ENCODE results near the gene MIDN.

DNA sequence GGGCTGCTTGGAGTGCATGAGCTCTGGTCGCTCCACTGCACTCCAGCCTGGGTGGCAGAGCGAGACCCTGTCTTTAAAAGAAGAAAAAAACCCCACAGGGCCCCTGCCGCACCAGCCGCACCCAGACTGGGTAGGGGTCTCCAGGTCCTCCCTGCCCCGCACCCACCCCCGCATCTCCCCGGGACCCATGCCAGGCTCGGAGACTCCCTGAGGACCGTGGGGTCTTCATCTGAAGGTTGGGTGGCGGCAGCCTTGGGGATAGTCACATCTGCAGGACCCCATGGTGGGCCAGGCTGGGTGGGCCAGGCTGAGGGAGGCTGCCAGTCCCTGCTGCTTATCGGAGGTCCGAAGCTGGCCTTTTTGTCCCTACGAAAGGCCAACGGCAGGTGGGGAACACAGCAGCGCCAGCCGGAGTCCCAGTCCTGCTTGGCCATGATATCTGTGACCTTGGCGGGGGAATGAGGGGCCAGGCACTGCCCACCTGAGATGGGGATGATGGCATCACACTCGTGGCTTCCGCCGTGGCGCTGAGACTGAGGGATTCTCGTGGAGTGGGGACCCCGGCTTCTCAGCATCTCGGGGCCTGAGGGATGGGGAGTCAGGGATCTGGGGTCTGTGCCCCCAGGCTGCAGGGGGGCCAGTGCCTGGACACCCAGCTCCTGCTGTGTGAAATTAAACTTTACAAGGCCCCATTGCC is 48.3 kb downstream of the MIDN start:
- TF ChIP-seq, protein P1, sequence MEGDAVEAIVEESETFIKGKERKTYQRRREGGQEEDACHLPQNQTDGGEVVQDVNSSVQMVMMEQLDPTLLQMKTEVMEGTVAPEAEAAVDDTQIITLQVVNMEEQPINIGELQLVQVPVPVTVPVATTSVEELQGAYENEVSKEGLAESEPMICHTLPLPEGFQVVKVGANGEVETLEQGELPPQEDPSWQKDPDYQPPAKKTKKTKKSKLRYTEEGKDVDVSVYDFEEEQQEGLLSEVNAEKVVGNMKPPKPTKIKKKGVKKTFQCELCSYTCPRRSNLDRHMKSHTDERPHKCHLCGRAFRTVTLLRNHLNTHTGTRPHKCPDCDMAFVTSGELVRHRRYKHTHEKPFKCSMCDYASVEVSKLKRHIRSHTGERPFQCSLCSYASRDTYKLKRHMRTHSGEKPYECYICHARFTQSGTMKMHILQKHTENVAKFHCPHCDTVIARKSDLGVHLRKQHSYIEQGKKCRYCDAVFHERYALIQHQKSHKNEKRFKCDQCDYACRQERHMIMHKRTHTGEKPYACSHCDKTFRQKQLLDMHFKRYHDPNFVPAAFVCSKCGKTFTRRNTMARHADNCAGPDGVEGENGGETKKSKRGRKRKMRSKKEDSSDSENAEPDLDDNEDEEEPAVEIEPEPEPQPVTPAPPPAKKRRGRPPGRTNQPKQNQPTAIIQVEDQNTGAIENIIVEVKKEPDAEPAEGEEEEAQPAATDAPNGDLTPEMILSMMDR (IDR thresholded peaks at IDR 0.05) = no peak
- no peak for TF ChIP-seq POLR2A (IDR thresholded peaks at IDR 0.05; ENCODE audit: low read depth)
